Hepatocyte (in vitro differentiated cells): Measurements from ENCODE around the gene PCDH9. TPM values are rescaled to one million over a fixed set of nuclear protein-coding genes. Genes with fewer than 3 reads are reported as not detected.
"Not testable (repeated sequence)": the region's sequence is repeated elsewhere in the genome, so short reads cannot be mapped to it uniquely, and the experiment has no call there.

Experiments used
- DNase-seq: peaks from one replicate; pipeline ENCODE4 v3.0.0-alpha.2; 2016; ENCODE audit warnings: low spot score
- H2AFZ ChIP-seq: fragments of 200-600 bp; sonication (generic); 2 replicates; pipeline ENCODE4 v1.6.0; 2016; ENCODE audit warnings: antibody characterized with exemption, mild to moderate bottlenecking
- H3K27ac ChIP-seq: fragments of 200-600 bp; sonication (generic); 2 replicates; pipeline ENCODE4 v1.5.1; 2016; ENCODE audit warnings: mild to moderate bottlenecking
- H3K27me3 ChIP-seq: fragments of 200-600 bp; sonication (generic); 2 replicates; pipeline ENCODE4 v1.6.1; 2016
- H3K36me3 ChIP-seq: fragments of 200-600 bp; sonication (generic); replicated peaks from 2 replicates; pipeline ENCODE4 v1.5.1; 2016; ENCODE audit warnings: low read depth; ENCODE audit not compliant: insufficient read depth
- H3K4me1 ChIP-seq: fragments of 200-600 bp; sonication (generic); 2 replicates; pipeline ENCODE4 v1.5.1; 2016; ENCODE audit warnings: mild to moderate bottlenecking, moderate library complexity; ENCODE audit not compliant: insufficient read depth
- H3K4me2 ChIP-seq: fragments of 200-600 bp; sonication (generic); 2 replicates; pipeline ENCODE4 v1.6.0; 2016
- H3K4me3 ChIP-seq: fragments of 200-600 bp; sonication (generic); 2 replicates; pipeline ENCODE4 v1.5.1; 2016; ENCODE audit warnings: mild to moderate bottlenecking
- H3K79me2 ChIP-seq: fragments of 200-600 bp; sonication (generic); 2 replicates; pipeline ENCODE4 v1.6.0; 2017; ENCODE audit warnings: mild to moderate bottlenecking
- H3K9me2 ChIP-seq: fragments of 200-600 bp; sonication (generic); replicated peaks from 2 replicates; pipeline ENCODE4 v1.6.0; 2017; ENCODE audit warnings: mild to moderate bottlenecking; ENCODE audit not compliant: insufficient read depth
- H3K9me3 ChIP-seq: fragments of 200-600 bp; sonication (generic); 2 replicates; pipeline ENCODE4 v1.5.1; 2016; ENCODE audit warnings: low read depth, mild to moderate bottlenecking
- H4K20me1 ChIP-seq: fragments of 200-600 bp; sonication (generic); 2 replicates; pipeline ENCODE4 v1.6.0; 2016; ENCODE audit warnings: mild to moderate bottlenecking; ENCODE audit not compliant: insufficient read depth, poor library complexity, severe bottlenecking
- EZH2 ChIP-seq: fragments of 200-600 bp; sonication (generic); IDR thresholded peaks from 2 replicates; pipeline ENCODE4 v1.6.1; 2016; ENCODE audit warnings: antibody characterized with exemption, mild to moderate bottlenecking, borderline replicate concordance
- EZH2phosphoT487 ChIP-seq: fragments of 200-600 bp; sonication (generic); IDR thresholded peaks from one replicate; pipeline ENCODE4 v1.6.1; 2018; ENCODE audit warnings: antibody characterized with exemption, mild to moderate bottlenecking, low read depth, moderate library complexity; ENCODE audit not compliant: unreplicated experiment, severe bottlenecking
- WGBS: methylation state at CpG from one replicate; pipeline ENCODE4 v1.1.6; 2016; ENCODE audit warnings: low lambda C conversion rate; ENCODE audit errors: missing lambda C conversion rate; 5-methylcytosine and 5-hydroxymethylcytosine counted together
- polyA plus RNA-seq: library from polyadenylated mRNA; unstranded; fragments of >200 nt; fragmentation: Nextera tagmentation; extraction: Ambion mirVana; gene quantifications from 2 replicates; pipeline ENCODE4 v1.2.1, GENCODE V29; 2016
- total RNA-seq: library from RNA; depleted of rRNA; stranded (reverse); fragments of >200 nt; gene quantifications from 2 replicates; pipeline ENCODE4 v1.2.3, GENCODE V29; 2014
- TF ChIP-seq, protein P1 (sequence below): fragments of 200-600 bp; sonication (generic); IDR thresholded peaks from 2 replicates; pipeline ENCODE4 v1.5.1; 2016; ENCODE audit warnings: antibody characterized with exemption, mild to moderate bottlenecking; ENCODE audit not compliant: poor library complexity

PCDH9 gene
- total and polyA plus RNA-seq, 2 experiments from 2014 or later, result 6.9 to 15.0 TPM

DNA sequence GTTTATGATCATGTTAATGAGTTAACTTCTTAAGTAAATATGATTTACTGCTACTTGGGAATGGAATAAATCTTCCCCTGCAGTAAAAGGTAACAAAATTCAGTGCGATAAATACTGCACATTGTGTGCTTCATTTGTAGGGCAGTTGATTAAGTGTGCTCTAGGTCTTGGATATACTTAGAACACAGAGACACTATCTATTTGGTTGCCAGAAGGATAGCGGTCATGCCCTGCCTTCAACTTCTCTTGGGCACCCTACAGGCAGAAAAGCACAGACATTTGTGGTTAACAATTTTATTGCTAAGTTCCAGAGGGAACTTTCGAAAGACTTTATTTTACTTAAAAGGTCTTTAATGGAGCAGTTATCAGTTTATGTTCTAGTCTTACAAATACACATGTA is 605.8 kb downstream of the PCDH9 start:
- TF ChIP-seq, protein P1, sequence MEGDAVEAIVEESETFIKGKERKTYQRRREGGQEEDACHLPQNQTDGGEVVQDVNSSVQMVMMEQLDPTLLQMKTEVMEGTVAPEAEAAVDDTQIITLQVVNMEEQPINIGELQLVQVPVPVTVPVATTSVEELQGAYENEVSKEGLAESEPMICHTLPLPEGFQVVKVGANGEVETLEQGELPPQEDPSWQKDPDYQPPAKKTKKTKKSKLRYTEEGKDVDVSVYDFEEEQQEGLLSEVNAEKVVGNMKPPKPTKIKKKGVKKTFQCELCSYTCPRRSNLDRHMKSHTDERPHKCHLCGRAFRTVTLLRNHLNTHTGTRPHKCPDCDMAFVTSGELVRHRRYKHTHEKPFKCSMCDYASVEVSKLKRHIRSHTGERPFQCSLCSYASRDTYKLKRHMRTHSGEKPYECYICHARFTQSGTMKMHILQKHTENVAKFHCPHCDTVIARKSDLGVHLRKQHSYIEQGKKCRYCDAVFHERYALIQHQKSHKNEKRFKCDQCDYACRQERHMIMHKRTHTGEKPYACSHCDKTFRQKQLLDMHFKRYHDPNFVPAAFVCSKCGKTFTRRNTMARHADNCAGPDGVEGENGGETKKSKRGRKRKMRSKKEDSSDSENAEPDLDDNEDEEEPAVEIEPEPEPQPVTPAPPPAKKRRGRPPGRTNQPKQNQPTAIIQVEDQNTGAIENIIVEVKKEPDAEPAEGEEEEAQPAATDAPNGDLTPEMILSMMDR, result no peak
- Histone ChIP-seq H3K79me2 (no peaks in the 10 kb centered on the region), H3K9me2 (no peaks in the 10 kb centered on the region), H3K9me3 (no peaks in the 10 kb centered on the region), H3K4me3 (no peak overlapping the region), H3K27ac (no peak overlapping the region), H4K20me1 (no peaks in the 10 kb centered on the region), H3K4me1 (no peaks in the 10 kb centered on the region), H3K27me3 (no peaks in the 10 kb centered on the region), H3K36me3 (no peaks in the 10 kb centered on the region), H3K4me2 (no peak overlapping the region), H2AFZ (no peak overlapping the region)
- 76% methylated on average over 3 of the region's 3 CpGs for WGBS
- DNase-seq, result no peak

DNA sequence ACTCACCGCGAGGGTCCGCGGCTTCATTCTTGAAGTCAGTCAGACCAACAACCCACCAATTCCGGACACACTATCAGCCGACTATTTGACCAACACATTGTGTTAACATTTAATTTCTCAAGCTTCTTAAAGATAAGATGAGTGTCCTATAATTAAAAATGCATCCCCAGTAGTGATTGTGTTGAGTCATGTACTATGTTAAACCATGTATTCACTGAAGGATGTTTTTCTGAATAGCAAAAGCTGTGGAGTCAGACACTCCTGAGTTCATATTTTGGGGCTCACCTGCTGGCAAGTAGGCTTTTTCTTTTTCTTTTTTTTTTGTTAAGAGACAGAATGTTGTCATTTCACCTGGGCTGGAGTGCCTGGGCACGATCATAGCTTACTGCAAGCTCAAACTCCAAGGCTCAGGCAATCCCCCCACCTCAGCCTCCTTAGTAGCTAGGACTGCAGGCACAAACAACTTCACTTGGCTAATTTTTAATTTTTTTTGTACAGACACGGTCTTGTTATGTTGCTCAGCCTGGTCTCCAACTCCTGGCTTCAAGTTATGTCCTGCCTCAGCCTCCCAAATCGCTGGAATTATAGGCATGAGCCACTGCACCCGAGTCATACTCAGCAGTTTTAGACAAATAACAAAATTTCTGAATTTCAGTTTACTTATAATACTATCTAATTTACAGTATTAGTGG is 606.9 kb downstream of the PCDH9 start:
- H3K9me2 ChIP-seq, result no peaks in the 10 kb centered on the region
- WGBS, result 92% methylated on average over 10 of the region's 10 CpGs

DNA sequence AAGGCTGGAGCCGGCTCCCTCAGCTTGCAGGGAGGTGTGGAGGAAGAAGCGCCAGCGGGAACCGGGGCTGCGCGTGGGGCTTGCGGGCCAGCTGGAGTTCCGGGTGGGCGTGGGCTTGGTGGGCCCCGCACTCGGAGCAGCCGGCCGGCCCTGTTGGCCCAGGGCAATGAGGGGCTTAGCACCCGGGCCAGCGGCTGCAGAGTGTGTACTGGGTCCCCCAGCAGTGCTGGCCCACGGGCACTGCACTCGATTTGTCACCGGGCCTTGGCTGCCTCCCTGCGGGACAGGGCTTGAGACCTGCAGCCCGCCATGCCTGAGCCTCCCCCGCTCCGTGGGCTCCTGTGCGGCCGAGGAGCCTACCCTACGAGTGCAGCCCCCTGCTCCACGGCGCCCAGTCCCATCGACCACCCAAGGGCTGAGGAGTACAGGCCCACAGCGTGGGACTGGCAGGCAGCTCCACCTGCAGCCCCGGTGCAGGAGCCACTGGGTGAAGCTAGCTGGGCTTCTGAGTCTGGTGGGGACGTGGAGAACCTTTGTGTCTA is 608.2 kb downstream of the PCDH9 start:
- not testable (repeated sequence) for H2AFZ ChIP-seq, H3K4me1 ChIP-seq, H3K9me2 ChIP-seq, H3K79me2 ChIP-seq, H3K27me3 ChIP-seq, H4K20me1 ChIP-seq, H3K36me3 ChIP-seq, H3K27ac ChIP-seq, DNase-seq, H3K9me3 ChIP-seq, H3K4me3 ChIP-seq, H3K4me2 ChIP-seq
- 96% methylated on average over 24 of the region's 31 CpGs for WGBS

More for the DNA sequence above, 606.9 kb downstream of the PCDH9 start:
- Histone ChIP-seq H2AFZ (no peak overlapping the region), H3K27me3 (no peaks in the 10 kb centered on the region), H4K20me1 (no peaks in the 10 kb centered on the region), H3K36me3 (no peaks in the 10 kb centered on the region), H3K4me3 (no peak overlapping the region), H3K9me3 (no peaks in the 10 kb centered on the region), H3K27ac (no peak overlapping the region), H3K79me2 (no peaks in the 10 kb centered on the region), H3K4me1 (no peaks in the 10 kb centered on the region), H3K4me2 (no peak overlapping the region)
- TF ChIP-seq EZH2phosphoT487 (no peak), EZH2 (no peak)
- TF ChIP-seq, protein P1, result no peak
- no peak for DNase-seq

DNA sequence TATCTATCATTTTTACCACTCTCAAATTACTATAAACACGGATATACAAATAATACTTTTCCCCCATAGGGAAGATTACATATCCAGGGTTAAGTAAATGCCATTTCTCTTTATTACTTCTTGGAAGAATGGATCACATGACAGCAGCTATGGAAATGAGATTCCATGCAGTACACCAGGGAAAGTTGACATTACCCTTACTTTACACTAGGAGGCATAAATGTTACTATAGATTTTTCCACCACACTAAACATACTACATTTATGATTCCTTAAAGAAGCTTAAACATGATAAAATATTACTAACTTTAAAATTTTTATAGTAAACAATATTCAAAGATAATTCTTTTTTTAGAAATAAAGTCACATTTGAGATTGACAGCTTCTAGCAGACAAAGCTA is 611.4 kb downstream of the PCDH9 start:
- Histone ChIP-seq H3K79me2 (no peaks in the 10 kb centered on the region), H3K4me1 (no peaks in the 10 kb centered on the region), H3K9me2 (no peaks in the 10 kb centered on the region), H3K4me3 (no peak overlapping the region), H3K9me3 (no peaks in the 10 kb centered on the region), H3K27me3 (no peaks in the 10 kb centered on the region), H3K4me2 (no peak overlapping the region), H2AFZ (no peak overlapping the region), H3K36me3 (no peaks in the 10 kb centered on the region), H4K20me1 (no peaks in the 10 kb centered on the region), H3K27ac (no peak overlapping the region)
- TF ChIP-seq, protein P1, result peak; percentile 43
- no peak for TF ChIP-seq EZH2phosphoT487
- no peak for TF ChIP-seq EZH2
- 65% methylated on average over 1 of the region's 1 CpG for whole genome bisulfite sequencing
- peak; percentile 62 for DNase-seq
